ENCODE measurements around the gene MARCHF3.

DNA sequence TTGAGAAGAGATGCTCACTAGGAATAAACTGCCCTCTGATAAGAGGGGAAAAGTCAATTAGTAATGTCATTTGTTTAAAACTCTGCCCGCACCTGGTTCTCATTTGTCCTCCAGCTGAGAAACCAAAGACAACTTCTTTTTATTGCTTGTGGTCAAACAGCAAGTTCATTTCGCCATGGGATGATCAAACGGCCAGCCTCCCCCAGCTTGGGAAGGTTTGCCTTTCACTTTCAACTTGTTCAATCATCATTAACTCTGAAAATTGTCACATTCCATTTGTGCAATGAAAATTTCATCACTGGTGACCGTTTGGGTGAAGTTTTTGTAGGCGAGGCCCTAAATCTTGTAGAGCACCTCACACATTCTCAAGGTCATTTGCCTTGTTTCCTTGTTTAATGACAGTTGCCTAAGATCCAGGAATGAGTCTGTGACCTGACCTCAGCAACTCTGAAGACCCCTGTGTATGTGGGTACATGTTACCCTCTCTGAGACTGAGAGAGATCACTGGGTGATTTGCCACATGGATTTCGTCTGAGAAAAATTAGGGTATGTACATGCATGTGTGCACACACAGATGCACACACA lies 117.7 kb downstream of the MARCHF3 start:
- TF ChIP-seq TARDBP (IDR thresholded peaks at IDR 0.05) = no peak
- TF ChIP-seq, protein P1, sequence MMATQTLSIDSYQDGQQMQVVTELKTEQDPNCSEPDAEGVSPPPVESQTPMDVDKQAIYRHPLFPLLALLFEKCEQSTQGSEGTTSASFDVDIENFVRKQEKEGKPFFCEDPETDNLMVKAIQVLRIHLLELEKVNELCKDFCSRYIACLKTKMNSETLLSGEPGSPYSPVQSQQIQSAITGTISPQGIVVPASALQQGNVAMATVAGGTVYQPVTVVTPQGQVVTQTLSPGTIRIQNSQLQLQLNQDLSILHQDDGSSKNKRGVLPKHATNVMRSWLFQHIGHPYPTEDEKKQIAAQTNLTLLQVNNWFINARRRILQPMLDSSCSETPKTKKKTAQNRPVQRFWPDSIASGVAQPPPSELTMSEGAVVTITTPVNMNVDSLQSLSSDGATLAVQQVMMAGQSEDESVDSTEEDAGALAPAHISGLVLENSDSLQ (IDR thresholded peaks at IDR 0.05) = no peak
- no peak for TF ChIP-seq SP1 (IDR thresholded peaks at IDR 0.05)
- no peak for TF ChIP-seq BHLHE40 (IDR thresholded peaks at IDR 0.05; ENCODE audit: borderline replicate concordance)
- no peak for TF ChIP-seq SUZ12 (IDR thresholded peaks at IDR 0.05)
- no peak for TF ChIP-seq FOXK2 (IDR thresholded peaks at IDR 0.05)
- no peak for TF ChIP-seq FOXM1 (IDR thresholded peaks at IDR 0.05; ENCODE audit: borderline replicate concordance)
- no peak for TF ChIP-seq FOXA1 (IDR thresholded peaks at IDR 0.05)
- no peak for TF ChIP-seq HDGF (IDR thresholded peaks at IDR 0.05; ENCODE audit: borderline replicate concordance)
- no peak for TF ChIP-seq LEF1 (IDR thresholded peaks at IDR 0.05; ENCODE audit: borderline replicate concordance)
- no peak for TF ChIP-seq ELF4 (IDR thresholded peaks at IDR 0.05)
